ENCODE results near the gene NPLOC4.

NPLOC4 gene

DNA sequence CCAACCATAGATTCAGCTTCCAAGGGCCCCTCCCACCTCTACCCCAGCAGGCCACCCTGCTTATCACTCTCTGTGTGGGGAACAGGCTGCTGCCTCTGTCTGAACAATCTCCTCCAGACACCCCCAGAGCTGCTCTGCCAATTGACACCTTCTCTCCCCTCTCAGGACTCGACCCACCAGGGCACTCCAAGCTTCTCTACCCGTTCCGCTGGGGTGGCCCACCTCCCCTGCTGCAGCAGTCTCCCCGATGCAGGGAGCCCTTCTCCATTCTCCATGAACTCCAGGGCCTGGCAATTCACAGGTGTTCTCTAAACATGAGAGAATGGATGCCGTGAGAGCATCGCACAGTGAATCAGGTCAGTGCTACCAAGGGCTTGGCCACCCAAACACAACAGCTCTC is 56.4 kb downstream of the NPLOC4 start:
- TF ChIP-seq, protein P1, sequence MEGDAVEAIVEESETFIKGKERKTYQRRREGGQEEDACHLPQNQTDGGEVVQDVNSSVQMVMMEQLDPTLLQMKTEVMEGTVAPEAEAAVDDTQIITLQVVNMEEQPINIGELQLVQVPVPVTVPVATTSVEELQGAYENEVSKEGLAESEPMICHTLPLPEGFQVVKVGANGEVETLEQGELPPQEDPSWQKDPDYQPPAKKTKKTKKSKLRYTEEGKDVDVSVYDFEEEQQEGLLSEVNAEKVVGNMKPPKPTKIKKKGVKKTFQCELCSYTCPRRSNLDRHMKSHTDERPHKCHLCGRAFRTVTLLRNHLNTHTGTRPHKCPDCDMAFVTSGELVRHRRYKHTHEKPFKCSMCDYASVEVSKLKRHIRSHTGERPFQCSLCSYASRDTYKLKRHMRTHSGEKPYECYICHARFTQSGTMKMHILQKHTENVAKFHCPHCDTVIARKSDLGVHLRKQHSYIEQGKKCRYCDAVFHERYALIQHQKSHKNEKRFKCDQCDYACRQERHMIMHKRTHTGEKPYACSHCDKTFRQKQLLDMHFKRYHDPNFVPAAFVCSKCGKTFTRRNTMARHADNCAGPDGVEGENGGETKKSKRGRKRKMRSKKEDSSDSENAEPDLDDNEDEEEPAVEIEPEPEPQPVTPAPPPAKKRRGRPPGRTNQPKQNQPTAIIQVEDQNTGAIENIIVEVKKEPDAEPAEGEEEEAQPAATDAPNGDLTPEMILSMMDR (conservative IDR thresholded peaks at IDR 0.05; ENCODE audit: low read depth, low read length), result no peak
- no peak overlapping the region for H3K4me3 ChIP-seq (ENCODE audit: low read length)
- DNase-seq (ENCODE audit: low read depth), result no peak

DNA sequence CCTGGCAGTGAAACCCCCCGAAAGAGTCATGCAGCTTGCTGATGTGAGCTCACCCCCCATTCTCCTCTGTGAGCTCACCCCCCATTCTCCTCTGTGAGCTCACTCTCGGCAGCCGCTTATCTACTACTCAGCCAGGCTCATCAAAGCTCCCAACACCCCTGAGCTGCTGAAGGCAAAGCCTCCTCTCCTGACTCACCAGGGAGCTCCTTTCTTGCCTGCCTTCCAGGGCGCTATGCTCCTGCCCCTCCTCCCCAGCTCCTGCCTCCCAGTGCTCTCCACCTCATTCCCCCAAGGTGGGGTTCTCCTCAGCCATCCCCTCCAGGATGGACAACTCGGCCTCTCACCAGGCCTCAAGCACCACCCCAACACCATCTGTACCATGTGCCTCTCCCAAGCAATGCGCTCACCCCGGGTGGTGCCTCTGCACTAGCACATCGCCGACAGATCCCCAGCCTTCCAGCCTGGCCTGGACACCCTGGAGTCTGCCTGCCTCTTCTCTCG is 57.0 kb downstream of the NPLOC4 start:
- TF ChIP-seq, protein P1 (conservative IDR thresholded peaks at IDR 0.05; ENCODE audit: low read depth, low read length), result no peak
- DNase-seq (ENCODE audit: low read depth), result no peak
- H3K4me3 ChIP-seq (ENCODE audit: low read length), result no peak overlapping the region

- H3K4me3 ChIP-seq (ENCODE audit: low read length), result no peak overlapping the region
- TF ChIP-seq, protein P1 (conservative IDR thresholded peaks at IDR 0.05; ENCODE audit: low read depth, low read length), result no peak
- DNase-seq (ENCODE audit: low read depth), result no peak
Observed at GRCh38 chr17:81579298-81579697, 57.6 kb downstream of the NPLOC4 start.

DNA sequence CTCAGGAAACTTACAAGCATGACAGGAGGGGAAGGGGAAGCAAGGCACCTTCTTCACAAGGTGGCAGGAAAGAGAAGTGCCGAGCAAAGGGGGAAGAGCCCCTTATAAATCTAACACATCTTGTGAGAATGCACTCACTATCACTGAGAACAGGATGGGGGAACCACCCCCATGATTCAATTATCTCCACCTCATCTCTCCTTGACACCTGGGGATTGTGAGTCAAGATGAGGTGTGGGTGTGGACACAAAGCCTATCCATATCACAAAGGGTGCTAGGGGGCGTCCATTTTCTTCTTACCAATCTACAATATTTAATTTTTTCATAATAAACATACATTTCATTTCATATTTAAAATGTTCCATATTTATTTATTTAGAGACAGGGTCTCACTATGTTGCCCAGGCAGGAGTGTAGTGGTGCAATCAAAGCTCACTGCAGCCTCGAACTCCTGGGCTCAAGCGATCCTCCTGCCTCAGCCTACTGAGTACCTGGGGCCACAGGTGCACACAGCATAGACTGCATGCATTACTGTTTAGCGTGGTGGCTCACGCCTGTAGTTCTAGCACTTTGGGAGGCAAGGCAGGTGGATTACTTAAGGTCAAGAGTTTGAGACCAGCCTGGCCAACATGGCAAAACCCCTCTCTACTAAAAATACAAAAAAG is 58.2 kb downstream of the NPLOC4 start:
- no peak for DNase-seq (ENCODE audit: low read depth)
- TF ChIP-seq, protein P1 (conservative IDR thresholded peaks at IDR 0.05; ENCODE audit: low read depth, low read length), result no peak
- H3K4me3 ChIP-seq (ENCODE audit: low read length), result no peak overlapping the region

GRCh38 chr17:81578038-81578441 is 58.9 kb downstream of the NPLOC4 start:
- no peak for DNase-seq (ENCODE audit: low read depth)
- TF ChIP-seq, protein P1 (conservative IDR thresholded peaks at IDR 0.05; ENCODE audit: low read depth, low read length), result no peak
- H3K4me3 ChIP-seq (ENCODE audit: low read length), result no peak overlapping the region

- TF ChIP-seq, protein P1 (conservative IDR thresholded peaks at IDR 0.05; ENCODE audit: low read depth, low read length), result no peak
- no peak overlapping the region for H3K4me3 ChIP-seq (ENCODE audit: low read length)
- DNase-seq (ENCODE audit: low read depth), result no peak
Observed at GRCh38 chr17:81577278-81578000, 59.5 kb downstream of the NPLOC4 start.

Data from retinal pigment epithelial cell (primary cell).